Measurements from ENCODE around the gene ZFP36L2.

DNA sequence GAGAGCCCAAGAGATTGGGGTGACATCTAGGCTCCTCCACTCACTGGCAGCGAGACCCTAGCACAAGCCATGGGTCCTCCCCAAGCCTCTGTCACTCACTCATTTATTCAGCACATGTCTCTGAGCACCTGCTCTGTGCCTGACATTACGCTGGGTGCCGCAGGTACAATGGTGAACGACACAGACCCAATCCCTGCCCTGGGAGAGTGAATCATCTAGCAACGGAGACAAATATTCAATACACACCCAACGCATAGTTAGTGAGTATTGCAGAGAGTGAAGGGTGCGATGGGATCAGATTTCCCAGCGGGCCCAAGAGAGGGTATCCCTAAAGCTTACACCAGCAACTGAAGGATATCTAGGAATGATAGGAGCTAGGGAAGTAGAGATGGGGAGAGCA, 45.5 kb downstream of the ZFP36L2 start:
- TF ChIP-seq, protein P1, sequence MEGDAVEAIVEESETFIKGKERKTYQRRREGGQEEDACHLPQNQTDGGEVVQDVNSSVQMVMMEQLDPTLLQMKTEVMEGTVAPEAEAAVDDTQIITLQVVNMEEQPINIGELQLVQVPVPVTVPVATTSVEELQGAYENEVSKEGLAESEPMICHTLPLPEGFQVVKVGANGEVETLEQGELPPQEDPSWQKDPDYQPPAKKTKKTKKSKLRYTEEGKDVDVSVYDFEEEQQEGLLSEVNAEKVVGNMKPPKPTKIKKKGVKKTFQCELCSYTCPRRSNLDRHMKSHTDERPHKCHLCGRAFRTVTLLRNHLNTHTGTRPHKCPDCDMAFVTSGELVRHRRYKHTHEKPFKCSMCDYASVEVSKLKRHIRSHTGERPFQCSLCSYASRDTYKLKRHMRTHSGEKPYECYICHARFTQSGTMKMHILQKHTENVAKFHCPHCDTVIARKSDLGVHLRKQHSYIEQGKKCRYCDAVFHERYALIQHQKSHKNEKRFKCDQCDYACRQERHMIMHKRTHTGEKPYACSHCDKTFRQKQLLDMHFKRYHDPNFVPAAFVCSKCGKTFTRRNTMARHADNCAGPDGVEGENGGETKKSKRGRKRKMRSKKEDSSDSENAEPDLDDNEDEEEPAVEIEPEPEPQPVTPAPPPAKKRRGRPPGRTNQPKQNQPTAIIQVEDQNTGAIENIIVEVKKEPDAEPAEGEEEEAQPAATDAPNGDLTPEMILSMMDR (IDR thresholded peaks at IDR 0.05): no peak
- TF ChIP-seq POLR2A (IDR thresholded peaks at IDR 0.05) (no peak), EP300 (IDR thresholded peaks at IDR 0.05) (no peak)
